ENCODE results near the gene HRNR.

- no peak for TF ChIP-seq POLR2A (IDR thresholded peaks at IDR 0.05; ENCODE audit: low read length)
- TF ChIP-seq GATA1 (IDR thresholded peaks at IDR 0.05; ENCODE audit: low read depth, low read length), result no peak
Observed at GRCh38 chr1:152237093-152237492, 13.1 kb upstream of the HRNR start.
